OCI-M2 (cell line): ENCODE data around the gene SLCO3A1.
"Not testable (repeated sequence)": the region's sequence is repeated elsewhere in the genome, so short reads cannot be mapped to it uniquely, and the experiment has no call there.

Source experiments
- DNase-seq: peaks from one replicate; lab custom pipeline; 2025; ENCODE audit not compliant: unreplicated experiment; lab: John Stamatoyannopoulos, UW

Gene SLCO3A1

GRCh38 chr15:92029767-92030166 is 176.3 kb downstream of the SLCO3A1 start:
- no peak for DNase-seq

- no peak for DNase-seq
Observed at GRCh38 chr15:92033314-92033713, 179.8 kb downstream of the SLCO3A1 start.

DNA sequence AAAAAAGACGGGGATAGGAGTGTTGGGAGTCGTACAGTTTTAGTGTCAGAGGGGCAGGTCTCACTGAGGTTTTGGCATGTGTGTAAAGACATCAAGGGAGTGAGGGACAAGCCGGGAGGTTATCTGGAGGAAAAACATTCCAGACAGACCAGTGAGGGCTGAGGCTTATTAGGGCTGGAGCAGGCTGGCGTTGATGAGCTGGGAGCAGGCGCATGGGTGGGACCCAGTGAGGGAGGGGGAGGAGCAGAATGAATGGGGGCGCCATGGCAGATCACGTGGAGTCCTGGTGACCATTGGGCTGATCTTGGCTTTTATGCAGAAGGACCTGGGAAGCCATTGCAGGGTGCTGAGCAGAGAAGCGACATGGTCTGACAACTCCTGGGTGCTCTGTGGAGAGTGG is 180.2 kb downstream of the SLCO3A1 start:
- no peak for DNase-seq

GRCh38 chr15:92034227-92034626 is 180.7 kb downstream of the SLCO3A1 start:
- no peak for DNase-seq

DNA sequence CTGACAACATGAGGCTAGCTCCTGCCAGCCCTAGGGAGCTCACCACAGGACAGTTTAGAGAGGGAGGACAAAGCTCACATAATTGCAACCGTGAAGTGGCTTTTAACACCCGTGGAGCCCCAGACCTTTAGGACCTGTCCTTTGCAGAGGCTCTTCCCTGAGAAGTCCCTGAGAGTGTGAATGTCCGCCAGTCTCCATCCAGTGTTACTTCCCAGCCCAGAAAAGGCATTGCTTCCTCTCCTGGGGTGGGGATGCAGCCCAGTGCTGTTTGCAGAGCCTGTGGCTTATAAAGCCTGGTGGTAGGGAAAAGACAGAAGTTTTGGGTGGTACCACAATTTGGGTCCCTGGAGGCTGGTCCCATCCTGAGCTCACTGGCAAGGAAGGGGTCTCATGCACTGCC is 182.0 kb downstream of the SLCO3A1 start:
- DNase-seq, result no peak

- DNase-seq, result no peak
Observed at GRCh38 chr15:92035961-92036360, 182.5 kb downstream of the SLCO3A1 start.

GRCh38 chr15:92037491-92037890 is 184.0 kb downstream of the SLCO3A1 start:
- DNase-seq, result no peak

DNA sequence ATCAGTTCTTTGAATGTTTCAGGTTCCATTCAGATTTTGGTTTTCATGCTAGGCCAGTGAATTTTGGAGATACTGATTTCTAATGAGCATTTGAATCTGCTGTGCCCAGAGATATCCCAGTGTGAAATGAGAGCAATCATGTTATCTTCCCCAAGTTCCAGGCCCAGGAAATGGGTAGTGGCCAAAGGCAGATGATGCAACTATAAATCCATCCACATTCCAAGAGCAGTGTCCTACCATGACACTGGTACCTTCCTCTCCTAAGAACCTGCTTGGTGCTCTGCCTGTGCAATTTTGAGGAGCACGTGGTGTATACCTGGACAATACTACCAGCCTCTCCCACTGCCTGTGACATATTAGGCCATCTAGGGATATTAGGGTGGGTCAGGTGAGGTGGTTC is 186.8 kb downstream of the SLCO3A1 start:
- no peak for DNase-seq

- no peak for DNase-seq
Observed at GRCh38 chr15:92041371-92041770, 187.9 kb downstream of the SLCO3A1 start.

DNA sequence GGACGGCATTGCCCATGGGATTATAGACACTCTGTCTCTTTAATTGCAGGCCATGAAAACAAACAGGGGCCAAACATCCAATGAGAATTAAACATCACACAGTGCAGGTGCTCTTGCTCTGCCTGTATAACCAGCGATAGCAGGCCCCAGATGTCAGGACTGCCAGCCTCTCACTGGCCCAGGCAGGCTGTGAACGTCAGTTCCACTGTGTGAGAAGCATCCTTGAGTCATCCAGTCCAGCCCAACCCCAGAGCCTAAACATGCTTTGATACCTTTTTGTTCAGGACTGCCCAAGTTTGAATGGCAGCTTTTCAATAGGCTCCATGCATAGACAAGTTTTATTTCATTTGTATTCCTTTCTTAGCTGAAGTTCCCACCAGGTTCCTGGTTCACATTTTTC is 189.8 kb downstream of the SLCO3A1 start:
- DNase-seq, result no peak

DNA sequence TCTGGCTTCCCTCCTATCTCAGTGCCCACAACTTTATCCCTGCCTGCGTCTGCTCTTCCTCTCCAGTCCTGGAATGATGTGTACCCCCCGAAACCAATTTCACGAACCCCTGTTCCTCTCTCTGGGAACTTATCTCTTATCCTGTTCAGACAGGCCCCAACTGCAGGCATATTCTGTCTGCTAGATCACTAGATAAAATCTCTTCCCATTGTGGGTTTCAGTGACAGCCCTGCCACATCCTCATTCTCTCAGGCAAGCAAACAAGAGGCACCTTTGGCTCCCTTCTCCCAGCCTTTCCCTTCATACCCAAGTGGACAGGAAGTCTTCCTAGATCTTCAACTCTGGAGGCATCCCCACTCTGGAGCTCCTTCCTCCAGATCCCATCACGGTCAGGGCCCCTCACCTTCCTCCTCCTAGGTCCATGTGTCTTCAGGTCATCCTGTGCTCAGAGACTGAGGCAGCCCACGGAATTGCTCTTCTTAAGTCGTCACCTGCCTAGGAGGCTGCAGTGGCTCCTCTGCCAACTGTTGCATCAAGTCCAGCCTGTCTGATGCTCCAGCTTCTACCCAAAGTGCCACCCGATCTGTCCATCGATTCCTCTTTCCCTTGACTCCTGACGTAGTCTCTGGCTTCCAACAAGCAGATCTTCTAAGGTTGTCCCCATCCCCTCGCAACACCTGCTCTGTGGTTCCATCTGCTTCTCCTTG is 190.8 kb downstream of the SLCO3A1 start:
- no peak for DNase-seq

DNA sequence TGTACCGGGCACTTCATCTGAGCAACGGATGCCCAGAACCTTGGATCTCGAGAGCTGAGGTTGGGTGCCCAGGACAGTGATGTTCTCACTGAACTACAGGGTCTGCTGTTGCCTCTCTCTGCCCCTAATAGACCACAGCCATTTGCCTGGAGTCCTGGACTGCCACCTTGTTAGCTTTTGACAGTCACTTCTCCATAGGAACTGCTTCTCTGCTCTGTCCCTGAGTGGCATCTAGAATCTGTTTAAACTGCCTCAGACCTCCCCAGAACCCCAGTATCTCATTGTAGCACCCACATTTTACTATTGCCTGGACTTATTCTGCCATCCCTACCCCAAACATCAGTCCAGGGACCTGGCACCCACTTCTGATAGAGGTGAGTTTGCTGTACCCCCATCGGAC is 194.4 kb downstream of the SLCO3A1 start:
- DNase-seq, result no peak

- DNase-seq, result no peak
Observed at GRCh38 chr15:92048739-92049138, 195.2 kb downstream of the SLCO3A1 start.

DNA sequence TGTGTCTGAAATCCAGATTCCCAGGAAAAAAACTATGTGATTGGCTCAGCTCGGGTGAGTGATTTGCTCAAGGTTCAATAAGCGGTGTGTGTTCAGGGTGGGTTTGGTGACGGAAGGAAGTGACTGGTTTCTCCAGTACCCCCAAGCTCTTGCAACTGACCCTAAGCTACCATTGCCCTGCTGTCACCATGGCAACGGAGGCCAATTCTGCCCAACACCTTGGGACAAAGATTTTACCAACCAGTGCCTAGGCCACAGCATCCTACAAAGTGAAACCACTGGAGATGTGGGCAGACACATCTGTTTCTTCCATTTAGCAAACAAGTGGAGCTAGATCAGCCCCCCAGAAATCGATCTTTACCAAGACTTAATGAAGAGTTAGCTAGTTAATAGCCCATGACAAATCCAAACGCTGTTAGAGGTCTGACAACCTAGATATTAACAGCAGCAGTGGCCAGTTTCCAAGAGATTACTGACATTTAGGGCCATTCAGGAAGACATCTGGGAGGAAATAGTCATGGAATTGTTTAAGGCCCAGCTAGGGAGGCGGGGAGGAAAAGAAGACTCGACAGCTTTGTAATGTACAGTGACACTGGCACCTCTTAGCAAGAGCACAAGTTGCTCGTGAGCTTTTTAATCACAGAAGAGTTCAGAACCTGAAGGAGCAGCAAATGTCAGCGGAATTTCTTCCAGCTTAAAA is 195.9 kb downstream of the SLCO3A1 start:
- DNase-seq, result no peak

DNA sequence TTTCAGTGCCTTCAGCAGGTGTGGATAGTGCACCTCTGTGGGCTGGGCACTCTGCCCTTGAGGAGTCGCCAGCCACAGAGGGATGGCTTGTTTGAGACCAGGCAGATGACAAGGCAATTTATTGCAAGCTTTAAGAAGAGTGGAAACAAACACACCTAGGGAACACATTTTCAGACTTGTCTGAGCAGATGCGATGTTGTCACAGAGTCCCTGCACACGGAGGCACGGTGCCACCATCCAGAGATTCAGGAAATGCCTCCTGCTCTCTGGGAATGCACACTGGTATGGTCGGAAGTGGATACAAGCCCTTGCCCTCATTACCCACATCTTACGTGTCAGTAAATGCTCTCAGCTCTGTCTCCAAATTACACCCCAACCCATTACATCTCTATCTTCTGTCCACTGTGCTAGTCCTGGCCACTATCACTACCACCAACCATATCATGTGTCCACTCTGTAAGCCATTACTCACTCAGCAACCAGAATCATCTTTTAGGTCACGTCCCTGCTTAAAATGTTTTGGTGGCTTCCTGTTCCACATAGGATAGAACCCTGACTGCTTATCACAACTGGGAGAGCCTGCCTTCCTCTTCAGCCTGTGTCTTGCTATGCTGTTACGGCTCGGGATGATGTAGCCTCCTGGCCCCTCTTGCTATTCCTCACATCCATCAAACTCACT is 196.9 kb downstream of the SLCO3A1 start:
- DNase-seq, result no peak

- DNase-seq, result no peak
Observed at GRCh38 chr15:92051716-92052115, 198.2 kb downstream of the SLCO3A1 start.

DNA sequence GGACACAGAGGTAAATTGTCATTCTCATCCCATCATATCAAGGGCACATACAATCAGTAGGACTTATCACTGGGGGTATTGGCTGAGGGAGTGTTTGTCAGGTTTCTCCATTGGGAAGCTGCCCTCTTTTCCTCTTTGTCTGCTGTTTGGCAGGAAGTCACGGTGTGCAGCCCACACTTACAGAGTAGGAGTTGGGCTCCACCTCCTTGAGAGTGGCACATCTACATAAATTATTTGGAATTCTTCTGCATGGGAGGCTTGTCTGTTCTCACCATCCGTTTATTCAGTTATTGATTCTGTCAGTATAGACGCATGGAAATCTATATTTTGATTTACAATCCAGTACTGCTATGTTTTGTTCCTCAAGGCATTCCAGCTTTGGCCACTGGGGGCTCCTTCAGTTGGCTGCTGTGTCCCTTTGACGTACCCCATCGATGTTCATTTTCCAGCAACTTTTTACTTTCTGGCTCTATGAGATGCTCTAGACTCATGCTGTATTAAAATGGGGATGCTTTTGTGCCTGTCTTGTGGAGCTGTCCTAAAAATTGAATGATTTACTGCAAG is 200.3 kb downstream of the SLCO3A1 start:
- DNase-seq, result no peak

DNA sequence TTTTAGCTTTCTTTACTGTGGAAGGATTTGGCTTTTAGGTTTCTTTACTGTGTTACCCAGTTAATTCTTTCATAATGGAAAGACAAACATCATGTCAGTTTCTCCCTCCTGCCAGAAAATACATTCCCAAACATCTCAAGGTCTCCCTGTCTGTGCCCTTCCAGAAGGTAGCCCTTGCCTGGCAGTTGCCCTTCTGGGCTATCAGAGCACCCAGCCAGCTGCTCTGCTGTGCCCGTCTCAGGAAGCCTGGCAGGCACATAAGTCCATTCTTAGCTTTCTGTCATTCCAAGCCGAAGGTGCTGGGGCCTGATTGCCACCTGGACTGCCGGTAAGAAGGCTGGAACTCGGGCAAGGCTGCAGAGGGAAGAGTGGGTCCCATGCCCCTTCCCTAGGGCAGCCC is 203.4 kb downstream of the SLCO3A1 start:
- no peak for DNase-seq

GRCh38 chr15:92059036-92059970 is 205.8 kb downstream of the SLCO3A1 start:
- DNase-seq, result no peak

DNA sequence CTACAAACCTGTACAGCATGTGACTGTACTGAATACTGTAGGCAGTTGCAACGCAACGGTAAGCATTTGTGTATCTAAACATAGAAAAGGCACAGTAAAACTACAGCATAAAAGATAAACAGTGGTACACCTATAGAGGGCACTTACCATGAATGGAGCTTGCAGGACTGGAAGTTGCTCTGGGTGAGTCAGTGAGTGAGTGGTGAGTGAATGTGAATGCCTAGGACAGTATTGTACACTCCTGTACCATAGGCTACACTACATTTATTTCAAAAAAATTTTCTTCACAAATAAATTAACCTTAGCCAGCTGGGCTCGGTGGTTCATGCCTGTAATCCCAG is 206.4 kb downstream of the SLCO3A1 start:
- not testable (repeated sequence) for DNase-seq
